Muscle layer of colon (tissue), 2 donors: Measurements from ENCODE around the gene ST7L.
A peak's percentile ranks its signal among the peaks of the same experiment; 100 is the strongest.
"Not testable (repeated sequence)": the region's sequence is repeated elsewhere in the genome, so short reads cannot be mapped to it uniquely, and the experiment has no call there.

Source experiments
- H3K27ac ChIP-seq: one replicate; pipeline ENCODE4 v1.7.0; 2013; ENCODE audit warnings: low read depth, mild to moderate bottlenecking, low read length, moderate library complexity
- H3K27me3 ChIP-seq, 2 donors: one replicate each; pipeline ENCODE4 v1.7.0; 2013; ENCODE audit warnings: low read length in 2 of 2, mild to moderate bottlenecking in 2 of 2; ENCODE audit not compliant: insufficient read depth in 2 of 2, control insufficient read depth in 1 of 2
- H3K36me3 ChIP-seq: one replicate; pipeline ENCODE4 v1.7.0; 2013; ENCODE audit warnings: mild to moderate bottlenecking, low read length; ENCODE audit not compliant: insufficient read depth
- H3K4me1 ChIP-seq: one replicate; pipeline ENCODE4 v1.7.0; 2013; ENCODE audit warnings: mild to moderate bottlenecking, low read length; ENCODE audit not compliant: insufficient read depth
- H3K4me3 ChIP-seq, 2 donors: one replicate each; pipeline ENCODE4 v1.7.0; 2013; ENCODE audit warnings: low read length in 2 of 2, low read depth in 1 of 2, mild to moderate bottlenecking in 1 of 2, moderate library complexity in 1 of 2
- H3K9ac ChIP-seq: one replicate; pipeline ENCODE4 v1.7.0; 2013; ENCODE audit warnings: low read length
- H3K9me3 ChIP-seq: one replicate; pipeline ENCODE4 v1.7.0; 2013; ENCODE audit warnings: mild to moderate bottlenecking, low read length
- donor health status: abdominal sarcoma.
- donor health status: Adenocarcinoma of cecum.

ST7L gene

DNA sequence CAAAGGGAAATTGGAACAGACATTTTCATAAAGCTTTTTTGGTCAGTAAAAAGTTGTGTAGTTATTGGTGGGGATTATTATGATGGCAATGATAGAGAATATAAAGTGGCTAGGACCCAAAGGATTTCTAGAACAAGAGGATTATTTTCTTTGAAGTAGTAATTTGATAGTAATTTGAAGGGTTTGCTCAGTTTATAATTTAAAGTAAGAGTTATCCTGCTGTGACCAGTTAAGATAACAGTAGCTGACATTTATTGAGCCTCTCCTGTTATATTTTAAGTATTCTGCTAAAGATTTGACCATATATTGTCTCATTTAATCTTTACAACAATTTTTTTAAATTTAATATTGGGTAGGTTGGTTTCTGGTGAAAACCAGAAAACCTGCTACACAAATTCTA lies 15.4 kb upstream of the ST7L start:
- no peak overlapping the region for H3K4me3 ChIP-seq
- no peak overlapping the region for H3K9ac ChIP-seq
- H3K4me1 ChIP-seq, result peaks cover 19% of the 10 kb centered on the region
- no peaks in the 10 kb centered on the region for H3K36me3 ChIP-seq
- H3K9me3 ChIP-seq, result no peaks in the 10 kb centered on the region
- no peaks in the 10 kb centered on the region for H3K27me3 ChIP-seq
- no peak overlapping the region for H3K27ac ChIP-seq

DNA sequence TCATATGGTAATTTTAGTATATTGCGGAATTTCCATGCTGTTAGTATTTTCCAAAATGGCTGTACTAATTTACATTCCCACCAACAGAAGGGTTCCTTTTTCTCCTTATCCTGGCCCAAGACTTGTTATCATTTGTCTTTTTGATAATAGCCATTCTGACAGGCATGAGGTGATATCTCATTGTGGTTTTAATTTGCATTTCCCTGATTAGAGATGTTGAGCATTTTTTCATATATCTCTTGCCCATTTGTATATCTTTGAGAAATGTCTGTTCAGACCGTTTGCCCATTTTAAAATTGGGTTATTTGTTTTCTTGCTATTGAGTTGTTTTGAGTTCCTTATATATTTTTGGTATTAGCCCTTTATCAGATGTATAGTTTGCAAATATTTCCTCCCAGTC lies 14.7 kb upstream of the ST7L start:
- H3K4me1 ChIP-seq, result peaks cover 19% of the 10 kb centered on the region
- no peak overlapping the region for H3K4me3 ChIP-seq
- no peaks in the 10 kb centered on the region for H3K9me3 ChIP-seq
- no peaks in the 10 kb centered on the region for H3K36me3 ChIP-seq
- no peaks in the 10 kb centered on the region for H3K27me3 ChIP-seq
- no peak overlapping the region for H3K9ac ChIP-seq
- H3K27ac ChIP-seq, result no peak overlapping the region

GRCh38 chr1:112629256-112629655 lies 10.3 kb upstream of the ST7L start:
- Histone ChIP-seq H3K9me3 (no peaks in the 10 kb centered on the region), H3K27me3 (no peaks in the 10 kb centered on the region), H3K4me1 (peaks cover 22% of the 10 kb centered on the region), H3K36me3 (no peaks in the 10 kb centered on the region), H3K27ac (no peak overlapping the region), H3K9ac (no peak overlapping the region), H3K4me3 (no peak overlapping the region)

GRCh38 chr1:112628516-112628915 lies 9.6 kb upstream of the ST7L start:
- Histone ChIP-seq H3K9me3 (no peaks in the 10 kb centered on the region), H3K36me3 (no peaks in the 10 kb centered on the region), H3K4me1 (peaks cover 22% of the 10 kb centered on the region), H3K27me3 (no peaks in the 10 kb centered on the region), H3K27ac (no peak overlapping the region), H3K4me3 (no peak overlapping the region), H3K9ac (no peak overlapping the region)

DNA sequence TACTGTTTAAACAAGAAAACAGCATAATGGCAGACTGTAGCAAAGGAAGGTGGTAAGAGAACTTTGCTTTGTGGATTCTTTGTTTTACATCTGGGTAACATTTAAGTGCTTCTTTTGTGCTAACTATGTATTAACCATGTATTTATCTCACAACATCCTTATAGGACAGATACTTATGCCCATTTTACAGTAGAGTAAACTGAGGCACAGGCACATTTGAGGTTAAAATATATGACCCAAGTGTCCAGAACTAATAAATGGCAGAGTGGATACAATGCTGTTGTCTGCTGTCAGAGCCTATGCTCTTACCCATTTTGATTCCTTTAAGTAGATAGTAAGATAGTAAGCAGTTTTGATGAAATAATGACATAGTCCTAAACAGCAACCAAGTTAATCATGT lies 7.9 kb upstream of the ST7L start:
- Histone ChIP-seq H3K9ac (no peak overlapping the region), H3K27ac (no peak overlapping the region), H3K27me3 (no peaks in the 10 kb centered on the region), H3K36me3 (no peaks in the 10 kb centered on the region), H3K4me3 (no peak overlapping the region), H3K9me3 (no peaks in the 10 kb centered on the region), H3K4me1 (peaks cover 23% of the 10 kb centered on the region)

- Histone ChIP-seq H3K9ac (no peak overlapping the region), H3K27ac (no peak overlapping the region), H3K27me3 (no peaks in the 10 kb centered on the region), H3K4me1 (peaks cover 30% of the 10 kb centered on the region), H3K9me3 (no peaks in the 10 kb centered on the region), H3K4me3 (no peak overlapping the region), H3K36me3 (no peaks in the 10 kb centered on the region)
Observed at GRCh38 chr1:112626193-112626592, 7.3 kb upstream of the ST7L start.

GRCh38 chr1:112625696-112626095 lies 6.8 kb upstream of the ST7L start:
- Histone ChIP-seq H3K4me3 (no peak overlapping the region), H3K27me3 (no peaks in the 10 kb centered on the region), H3K36me3 (no peaks in the 10 kb centered on the region), H3K27ac (no peak overlapping the region), H3K9ac (no peak overlapping the region), H3K4me1 (peaks cover 35% of the 10 kb centered on the region), H3K9me3 (no peaks in the 10 kb centered on the region)

DNA sequence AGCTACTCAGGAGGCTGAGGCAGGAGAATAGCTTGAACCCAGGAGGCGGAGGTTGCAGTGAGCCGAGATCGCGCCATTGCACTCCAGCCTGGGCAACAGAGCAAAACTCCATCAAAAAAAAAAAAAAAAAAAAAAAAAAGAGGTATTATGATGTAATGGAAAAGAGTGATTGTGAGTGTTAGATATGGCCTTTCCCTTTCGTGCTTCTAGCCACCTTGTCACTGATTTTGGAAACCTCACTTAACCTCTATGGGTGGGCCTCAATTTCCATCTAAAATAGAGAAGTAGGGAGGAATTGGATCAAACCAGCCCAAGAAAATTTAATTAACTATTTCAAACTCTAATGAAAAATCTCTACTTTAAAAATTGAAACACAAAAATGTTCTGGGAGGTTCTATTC lies 5.6 kb upstream of the ST7L start:
- not testable (repeated sequence) for H3K27ac ChIP-seq, H3K9me3 ChIP-seq, H3K27me3 ChIP-seq, H3K4me3 ChIP-seq, H3K9ac ChIP-seq, H3K36me3 ChIP-seq
- H3K4me1 ChIP-seq, result peaks cover 37% of the 10 kb centered on the region

GRCh38 chr1:112620377-112620695 lies 1.4 kb upstream of the ST7L start:
- Histone ChIP-seq H3K9me3 (no peaks in the 10 kb centered on the region), H3K27ac (peak overlapping the region; percentile 97), H3K36me3 (peaks cover 1% of the 10 kb centered on the region), H3K27me3 (no peaks in the 10 kb centered on the region), H3K4me3 (peak overlapping the region; percentile 71 to 97), H3K4me1 (peaks cover 37% of the 10 kb centered on the region), H3K9ac (peak overlapping the region; percentile 95)

DNA sequence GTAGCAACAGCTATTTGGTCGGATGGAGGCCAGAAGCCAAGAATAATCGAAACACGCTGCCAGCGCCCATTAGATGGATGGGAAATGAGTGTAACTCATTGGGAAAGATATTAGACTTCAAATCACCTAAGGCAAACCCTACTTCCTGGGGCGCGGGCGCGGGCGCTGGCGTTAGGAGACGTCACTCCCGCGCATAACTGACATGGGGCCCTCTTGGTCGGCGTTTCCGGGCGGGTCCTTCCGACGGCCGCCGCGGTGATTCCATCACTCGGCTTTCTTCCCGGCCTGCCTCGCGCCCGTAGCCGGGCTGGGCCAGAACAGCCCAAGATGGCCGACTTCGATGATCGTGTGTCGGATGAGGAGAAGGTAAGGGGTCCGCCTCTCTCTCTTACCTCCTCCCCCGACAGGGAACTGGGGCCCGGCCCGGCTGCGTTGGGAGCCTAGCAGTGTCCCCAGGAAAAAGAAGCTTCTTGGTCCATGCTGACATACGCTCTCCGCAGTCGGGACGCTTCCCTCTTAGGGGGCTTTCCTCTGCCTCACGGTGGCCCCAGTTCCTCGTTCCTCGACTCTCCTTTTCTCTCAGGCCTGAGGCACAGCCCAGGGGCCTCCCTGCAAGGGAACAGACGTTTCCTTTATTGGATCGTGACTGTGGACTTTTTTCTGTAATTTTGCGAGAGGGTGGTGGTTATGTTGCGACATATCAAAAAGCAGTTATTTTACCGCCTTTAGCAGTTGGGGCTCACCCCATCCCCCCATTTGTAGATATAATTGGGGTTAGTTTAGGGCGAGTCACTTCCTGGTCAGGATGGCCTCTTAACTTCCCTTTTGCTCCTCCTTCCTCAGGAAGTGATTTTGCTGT lies 806 bp upstream of the ST7L start, which contains the start of gene CAPZA1:
TSS of gene CAPZA1 (plus strand) at position 315 of the 859 bp plus-strand sequence. CDS start at position 328, 13 bp downstream.
- H3K9ac ChIP-seq, result peak within 1 kb of the TSS; percentile 95
- peaks cover 7% of the 10 kb centered on the region for H3K36me3 ChIP-seq
- no peaks in the 10 kb centered on the region for H3K27me3 ChIP-seq
- H3K9me3 ChIP-seq, result no peaks in the 10 kb centered on the region
- peaks cover 31% of the 10 kb centered on the region for H3K4me1 ChIP-seq
- H3K27ac ChIP-seq, result peak within 1 kb of the TSS; percentile 97
- peak within 1 kb of the TSS; percentile 71 to 97 for H3K4me3 ChIP-seq

DNA sequence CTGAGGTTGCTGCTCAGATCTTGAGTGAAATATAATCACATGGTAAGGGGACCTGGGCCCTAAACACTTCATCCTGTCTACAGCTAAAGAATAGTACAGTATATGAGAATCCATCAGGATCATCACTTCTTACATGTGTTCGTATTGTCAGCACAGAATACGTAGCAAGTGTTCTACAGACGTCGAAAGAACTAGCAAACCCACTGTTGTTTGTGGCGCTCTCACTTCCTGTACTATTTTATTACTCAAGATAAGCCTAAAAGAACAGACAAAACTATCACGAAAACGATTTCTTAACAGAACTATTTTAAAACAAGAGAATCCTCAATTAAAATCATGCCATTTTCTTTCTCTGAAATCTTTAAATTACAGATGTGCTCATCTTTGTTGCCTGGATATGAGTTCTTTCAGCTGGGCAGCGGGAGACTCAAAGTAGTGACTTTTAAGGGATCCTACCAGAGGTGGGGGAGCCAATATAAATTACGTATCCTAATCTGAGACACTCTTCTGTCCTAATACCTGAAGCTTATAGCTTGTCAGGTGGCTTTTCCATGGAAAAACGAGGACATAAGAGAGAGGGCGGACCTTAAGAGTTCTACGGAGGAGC lies 724 bp downstream of the ST7L start:
- Histone ChIP-seq H3K27ac (peak overlapping the region; percentile 97), H3K9me3 (no peaks in the 10 kb centered on the region), H3K4me1 (peaks cover 28% of the 10 kb centered on the region), H3K4me3 (peak overlapping the region; percentile 71 to 97), H3K9ac (peak overlapping the region; percentile 92), H3K27me3 (no peaks in the 10 kb centered on the region), H3K36me3 (peaks cover 16% of the 10 kb centered on the region)
